Measurements from ENCODE around the gene EPGN. TPM values are rescaled to one million over a fixed set of nuclear protein-coding genes. Genes with fewer than 3 reads are reported as not detected.

EPGN gene
- not detected for total RNA-seq

DNA sequence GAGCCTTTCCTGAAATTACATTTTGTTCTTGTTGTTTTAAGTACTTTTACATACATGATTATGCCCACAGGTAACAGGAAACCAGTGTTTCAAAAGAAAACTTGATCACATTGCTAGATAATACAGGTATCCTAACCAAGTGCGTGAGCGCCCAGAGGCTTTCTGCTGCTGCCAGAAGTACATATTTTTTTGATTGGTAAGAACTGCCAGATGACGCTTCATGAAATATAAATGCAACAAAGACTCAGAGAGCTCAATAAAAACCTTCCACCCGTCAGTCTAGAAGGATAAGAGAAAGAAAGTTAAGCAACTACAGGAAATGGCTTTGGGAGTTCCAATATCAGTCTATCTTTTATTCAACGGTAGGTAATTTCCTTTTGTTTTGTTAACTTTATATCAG lies at the start of gene EPGN:
EPGN (plus strand) TSS at position 256 of the 400 bp plus-strand sequence; CDS start at position 320, 64 bp downstream.
- Mint-ChIP-seq H3K9me3 (no peaks in the 10 kb centered on the region), H3K36me3 (no peaks in the 10 kb centered on the region), H3K4me3 (no peak within 1 kb of the TSS), H3K27me3 (no peaks in the 10 kb centered on the region), H3K4me1 (ENCODE audit: low read depth) (peaks cover 8% of the 10 kb centered on the region), H3K27ac (no peak within 1 kb of the TSS)
- POLR2A ChIA-PET, result no interaction called here
- intact Hi-C loops (cut with micrococcal nuclease), result no loop called here
- no peak for DNase-seq
- CTCF ChIA-PET, result interaction anchor here (3.5 kb wide), 1 partner anchor 79 kb away, joined by 14 read pairs; no protein-coding TSS in a partner anchor

DNA sequence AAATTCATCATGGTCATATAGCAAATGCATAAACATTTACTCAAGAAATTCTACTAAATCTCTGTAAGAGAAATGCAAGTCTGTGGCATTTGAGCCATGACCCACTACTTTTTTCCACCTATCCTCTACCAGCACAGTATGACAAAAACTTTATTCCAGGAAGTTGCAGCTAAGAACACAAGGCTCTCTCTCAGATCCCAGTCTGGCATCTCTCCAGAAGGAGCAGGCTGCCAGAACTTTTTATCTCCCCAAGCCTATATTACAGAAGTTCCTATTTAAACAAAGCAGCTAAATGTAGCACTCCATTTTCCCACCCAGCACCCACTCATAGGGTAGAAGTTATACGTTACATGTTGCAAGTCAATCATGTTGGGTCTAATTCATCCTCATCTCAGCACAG lies 49.3 kb upstream of the EPGN start:
- intact Hi-C loops (cut with micrococcal nuclease), result no loop called here
- Mint-ChIP-seq H3K4me3 (no peak overlapping the region), H3K36me3 (no peaks in the 10 kb centered on the region), H3K4me1 (ENCODE audit: low read depth) (no peaks in the 10 kb centered on the region), H3K9me3 (no peaks in the 10 kb centered on the region), H3K27me3 (no peaks in the 10 kb centered on the region), H3K27ac (no peak overlapping the region)
- ChIA-PET CTCF (no interaction called here), POLR2A (no interaction called here)
- DNase-seq, result no peak

- intact Hi-C loops (cut with micrococcal nuclease), result no loop called here
- Mint-ChIP-seq H3K27me3 (no peaks in the 10 kb centered on the region), H3K9me3 (no peaks in the 10 kb centered on the region), H3K4me1 (ENCODE audit: low read depth) (no peaks in the 10 kb centered on the region), H3K27ac (no peak overlapping the region), H3K36me3 (no peaks in the 10 kb centered on the region), H3K4me3 (no peak overlapping the region)
- ChIA-PET POLR2A (no interaction called here), CTCF (interaction anchor here (0.9 kb wide), 1 partner anchor 32 kb away, joined by 3 read pairs; no protein-coding TSS in a partner anchor)
- no peak for DNase-seq
Measured at GRCh38 chr4:74260036-74260435, 48.2 kb upstream of the EPGN start.

GRCh38 chr4:74262522-74262921 lies 45.7 kb upstream of the EPGN start:
- peaks cover under 1% of the 10 kb centered on the region for H3K4me1 Mint-ChIP-seq (ENCODE audit: low read depth)
- CTCF ChIA-PET, result no interaction called here

DNA sequence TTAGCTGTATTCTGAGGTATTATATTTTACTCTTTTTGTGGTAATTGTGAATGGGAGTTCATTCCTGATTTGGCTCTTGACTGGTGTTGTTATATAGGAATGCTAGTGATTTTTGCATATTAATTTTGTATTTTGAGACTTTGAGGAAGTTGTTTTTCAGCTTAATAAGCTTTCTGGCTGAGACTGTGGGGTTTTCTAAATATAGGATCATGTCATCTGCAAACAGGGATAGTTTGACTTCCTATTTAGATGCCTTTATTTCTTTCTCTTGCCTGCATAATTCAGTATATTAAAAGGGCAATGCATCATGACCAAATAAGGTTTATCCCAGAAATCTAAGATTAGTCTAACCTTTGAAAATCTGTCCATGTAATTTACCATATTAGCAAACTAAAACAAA lies 44.7 kb upstream of the EPGN start:
- peaks cover 5% of the 10 kb centered on the region for H3K4me1 Mint-ChIP-seq (ENCODE audit: low read depth)
- intact Hi-C loops (cut with micrococcal nuclease), result no loop called here
- no peaks in the 10 kb centered on the region for H3K27me3 Mint-ChIP-seq
- no peaks in the 10 kb centered on the region for H3K36me3 Mint-ChIP-seq
- ChIA-PET CTCF (no interaction called here), POLR2A (no interaction called here)
- H3K27ac Mint-ChIP-seq, result no peak overlapping the region
- H3K4me3 Mint-ChIP-seq, result no peak overlapping the region
- H3K9me3 Mint-ChIP-seq, result no peaks in the 10 kb centered on the region
- no peak for DNase-seq

More at GRCh38 chr4:74262522-74262921, 45.7 kb upstream of the EPGN start:
- intact Hi-C loops (cut with micrococcal nuclease), result no loop called here
- Mint-ChIP-seq H3K9me3 (no peaks in the 10 kb centered on the region), H3K27ac (no peak overlapping the region), H3K36me3 (no peaks in the 10 kb centered on the region), H3K4me3 (no peak overlapping the region), H3K27me3 (no peaks in the 10 kb centered on the region)
- DNase-seq, result no peak
- POLR2A ChIA-PET, result no interaction called here

DNA sequence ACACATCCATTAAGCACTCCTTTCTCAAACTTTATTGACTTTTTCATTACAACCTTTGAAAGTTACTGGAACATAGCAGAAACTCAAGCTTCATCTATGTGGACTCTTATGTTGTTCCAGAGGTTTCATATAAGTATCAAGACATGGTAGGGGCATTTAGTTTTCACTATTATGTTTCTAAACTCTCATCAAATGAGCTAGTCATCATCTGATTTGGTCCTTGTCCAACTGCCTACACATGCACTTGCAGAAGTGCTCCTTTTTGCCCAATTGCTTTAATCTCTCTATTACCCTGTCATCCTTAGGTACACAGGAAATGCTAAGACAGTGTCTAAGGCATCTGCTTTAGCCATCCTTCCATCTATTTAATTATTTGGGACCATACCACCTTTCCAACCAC lies 42.2 kb upstream of the EPGN start:
- no peaks in the 10 kb centered on the region for H3K36me3 Mint-ChIP-seq
- ChIA-PET POLR2A (no interaction called here), CTCF (interaction anchor here (0.5 kb wide), 1 partner anchor 49 kb away, joined by 3 read pairs; no protein-coding TSS in a partner anchor)
- DNase-seq, result no peak
- intact Hi-C loops (cut with micrococcal nuclease), result no loop called here
- H3K4me3 Mint-ChIP-seq, result no peak overlapping the region
- peaks cover 5% of the 10 kb centered on the region for H3K4me1 Mint-ChIP-seq (ENCODE audit: low read depth)
- H3K27me3 Mint-ChIP-seq, result no peaks in the 10 kb centered on the region
- no peak overlapping the region for H3K27ac Mint-ChIP-seq
- no peaks in the 10 kb centered on the region for H3K9me3 Mint-ChIP-seq

DNA sequence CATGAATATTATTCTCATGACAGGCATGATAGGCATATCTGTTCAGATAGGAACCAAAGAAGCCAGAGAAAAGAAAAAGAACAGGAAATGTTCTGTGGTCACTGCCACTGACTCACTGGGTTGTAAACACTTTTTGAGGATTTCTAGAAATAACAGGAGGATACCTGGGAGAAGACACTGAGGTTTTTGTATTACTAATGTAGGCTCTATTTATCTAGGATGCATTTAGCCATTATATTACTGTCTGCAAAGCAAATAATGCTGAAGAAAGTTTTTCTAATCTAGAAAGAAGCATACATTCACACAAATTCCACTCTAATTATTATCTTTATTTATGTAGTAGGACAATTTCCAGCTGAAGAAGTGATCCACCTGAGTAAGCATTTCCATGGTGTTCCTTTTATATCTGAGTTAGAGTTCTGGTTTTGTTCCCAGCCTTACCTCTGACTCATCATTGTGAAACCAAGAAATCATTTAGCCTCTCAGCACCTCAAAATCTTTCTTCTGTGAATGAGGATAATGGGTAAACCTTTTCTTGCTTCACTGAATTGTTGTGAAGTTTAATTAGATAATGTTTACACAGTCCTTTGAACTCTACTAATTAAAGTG lies 40.2 kb upstream of the EPGN start:
- Mint-ChIP-seq H3K27me3 (no peaks in the 10 kb centered on the region), H3K36me3 (no peaks in the 10 kb centered on the region), H3K4me3 (no peak overlapping the region), H3K27ac (no peak overlapping the region), H3K9me3 (no peaks in the 10 kb centered on the region), H3K4me1 (ENCODE audit: low read depth) (peaks cover 5% of the 10 kb centered on the region)
- ChIA-PET CTCF (no interaction called here), POLR2A (no interaction called here)
- intact Hi-C loops (cut with micrococcal nuclease), result no loop called here
- DNase-seq, result no peak

- no peaks in the 10 kb centered on the region for H3K36me3 Mint-ChIP-seq
- H3K27ac Mint-ChIP-seq, result no peak overlapping the region
- H3K4me3 Mint-ChIP-seq, result no peak overlapping the region
- no peaks in the 10 kb centered on the region for H3K9me3 Mint-ChIP-seq
- ChIA-PET CTCF (interaction anchor here (1.8 kb wide), 1 partner anchor 40 kb away, joined by 5 read pairs; no protein-coding TSS in a partner anchor), POLR2A (no interaction called here)
- peaks cover 5% of the 10 kb centered on the region for H3K4me1 Mint-ChIP-seq (ENCODE audit: low read depth)
- H3K27me3 Mint-ChIP-seq, result no peaks in the 10 kb centered on the region
- DNase-seq, result no peak
- intact Hi-C loops (cut with micrococcal nuclease), result no loop called here
Measured at GRCh38 chr4:74268643-74269042, 39.6 kb upstream of the EPGN start.

DNA sequence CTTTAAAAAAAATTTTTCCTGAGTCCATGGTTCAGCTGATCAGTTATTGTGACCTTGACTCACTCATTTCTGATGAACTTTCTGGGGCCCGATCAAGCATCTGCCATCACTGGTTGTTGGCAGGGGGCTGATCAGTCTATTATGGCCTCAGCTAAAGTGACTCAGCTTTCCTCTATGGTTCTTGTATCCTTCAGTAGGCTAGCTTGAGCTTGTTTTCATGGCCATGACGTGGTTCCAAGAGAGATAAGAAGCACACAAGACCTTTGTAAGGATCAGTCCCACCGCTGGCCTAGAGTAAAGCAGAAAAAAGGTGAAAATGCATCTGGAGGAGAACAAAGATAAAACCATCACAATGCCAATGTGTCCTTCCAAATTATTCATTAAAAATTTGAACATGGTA lies 29.8 kb upstream of the EPGN start:
- Mint-ChIP-seq H3K36me3 (peaks cover 5% of the 10 kb centered on the region), H3K27ac (no peak overlapping the region), H3K9me3 (no peaks in the 10 kb centered on the region), H3K27me3 (no peaks in the 10 kb centered on the region), H3K4me1 (ENCODE audit: low read depth) (no peaks in the 10 kb centered on the region), H3K4me3 (no peak overlapping the region)
- CTCF ChIA-PET, result no interaction called here
- DNase-seq, result no peak
- POLR2A ChIA-PET, result no interaction called here
- intact Hi-C loops (cut with micrococcal nuclease), result no loop called here

- Mint-ChIP-seq H3K9me3 (no peaks in the 10 kb centered on the region), H3K36me3 (peaks cover 5% of the 10 kb centered on the region), H3K27ac (no peak overlapping the region), H3K4me1 (ENCODE audit: low read depth) (no peaks in the 10 kb centered on the region), H3K4me3 (no peak overlapping the region), H3K27me3 (no peaks in the 10 kb centered on the region)
- CTCF ChIA-PET, result interaction anchor here (0.6 kb wide), 1 partner anchor 939 kb away, joined by 3 read pairs; no protein-coding TSS in a partner anchor
- no peak for DNase-seq
- POLR2A ChIA-PET, result no interaction called here
- intact Hi-C loops (cut with micrococcal nuclease), result no loop called here
Measured at GRCh38 chr4:74279716-74280115, 28.6 kb upstream of the EPGN start.

GRCh38 chr4:74282926-74283325 lies 25.3 kb upstream of the EPGN start:
- CTCF ChIA-PET, result no interaction called here
- intact Hi-C loops (cut with micrococcal nuclease), result no loop called here

GRCh38 chr4:74283614-74284013 lies 24.7 kb upstream of the EPGN start:
- Mint-ChIP-seq H3K36me3 (peaks cover 5% of the 10 kb centered on the region), H3K4me3 (no peak overlapping the region), H3K27me3 (no peaks in the 10 kb centered on the region), H3K27ac (no peak overlapping the region), H3K4me1 (ENCODE audit: low read depth) (no peaks in the 10 kb centered on the region), H3K9me3 (no peaks in the 10 kb centered on the region)
- DNase-seq, result no peak
- intact Hi-C loops (cut with micrococcal nuclease), result no loop called here
- ChIA-PET POLR2A (no interaction called here), CTCF (no interaction called here)

More at GRCh38 chr4:74282926-74283325, 25.3 kb upstream of the EPGN start:
- H3K27me3 Mint-ChIP-seq, result no peaks in the 10 kb centered on the region
- POLR2A ChIA-PET, result no interaction called here
- H3K9me3 Mint-ChIP-seq, result no peaks in the 10 kb centered on the region
- peaks cover 5% of the 10 kb centered on the region for H3K36me3 Mint-ChIP-seq
- H3K4me3 Mint-ChIP-seq, result no peak overlapping the region
- no peaks in the 10 kb centered on the region for H3K4me1 Mint-ChIP-seq (ENCODE audit: low read depth)
- no peak overlapping the region for H3K27ac Mint-ChIP-seq
- DNase-seq, result no peak

DNA sequence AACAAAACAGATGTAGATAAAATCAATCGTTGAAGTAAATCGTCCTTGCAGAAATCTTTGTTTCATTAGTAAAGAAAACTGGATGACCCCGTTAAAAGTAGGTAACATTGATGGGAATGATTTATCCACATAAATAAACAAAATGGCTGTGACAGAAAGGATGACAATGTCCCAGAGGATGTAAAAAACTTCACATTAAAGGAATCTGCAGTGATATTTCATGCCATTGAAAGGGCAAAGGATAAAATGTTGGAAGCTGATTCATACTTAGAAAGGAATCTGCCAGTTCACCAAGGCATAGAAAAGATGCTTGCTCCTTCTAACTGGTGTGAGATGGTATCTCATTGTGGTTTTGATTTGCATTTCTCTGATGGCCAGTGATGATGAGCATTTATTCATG lies 24.2 kb upstream of the EPGN start:
- Mint-ChIP-seq H3K4me1 (ENCODE audit: low read depth) (no peaks in the 10 kb centered on the region), H3K27ac (no peak overlapping the region), H3K36me3 (peaks cover 5% of the 10 kb centered on the region), H3K9me3 (no peaks in the 10 kb centered on the region), H3K4me3 (no peak overlapping the region), H3K27me3 (no peaks in the 10 kb centered on the region)
- intact Hi-C loops (cut with micrococcal nuclease), result no loop called here
- no peak for DNase-seq
- ChIA-PET CTCF (no interaction called here), POLR2A (no interaction called here)

All from activated CD4-positive, alpha-beta memory T cell treated with anti-CD3 and anti-CD28 coated beads for 36 hours (primary cell).